Right atrium auricular region (tissue), 2 donors: Measurements from ENCODE around the gene RRAS2. TPM values are rescaled to one million over a fixed set of nuclear protein-coding genes. Genes with fewer than 3 reads are reported as not detected.

Source experiments
- DNase-seq: peaks from one replicate; pipeline ENCODE4 v3.0.0-alpha.2; 2019; ENCODE audit warnings: low spot score
- H3K27ac ChIP-seq, 2 donors: fragments of 200-600 bp; sonication (generic); 1 replicate in 1 of 2; 2 replicates in 1 of 2; pipeline ENCODE4 v1.5.1; 2016 to 2019
- H3K27me3 ChIP-seq, 2 donors: fragments of 200-600 bp; sonication (generic); one replicate each; pipeline versions ENCODE4 v1.5.1 to v1.6.0; 2017 to 2019
- H3K36me3 ChIP-seq: fragments of 200-600 bp; sonication (generic); one replicate; pipeline ENCODE4 v1.5.1; 2016
- H3K4me1 ChIP-seq, 2 donors: fragments of 200-600 bp; sonication (generic); one replicate each; pipeline versions ENCODE4 v1.5.1 to v1.6.0; 2017 to 2019
- H3K4me3 ChIP-seq, 2 donors: fragments of 200-600 bp; sonication (generic); 1 replicate in 1 of 2; 2 replicates in 1 of 2; pipeline ENCODE4 v1.5.1; 2017 to 2019; ENCODE audit warnings: mild to moderate bottlenecking in 1 of 2, moderate library complexity in 1 of 2
- H3K9me3 ChIP-seq, 2 donors: fragments of 200-600 bp; sonication (generic); one replicate each; pipeline ENCODE4 v1.5.1; 2019
- CTCF ChIP-seq, 2 donors: fragments of 200-600 bp; sonication (generic); IDR thresholded peaks; one replicate each; pipeline ENCODE4 v1.5.1; 2019; ENCODE audit warnings: antibody characterized with exemption in 2 of 2
- total RNA-seq, 2 donors: library from RNA; depleted of rRNA; stranded (reverse); fragments of >200 nt; gene quantifications; one replicate each; pipeline ENCODE4 v1.1.0, GENCODE V29; 2016

The RRAS2 gene
- total RNA-seq, 2 donors from 2014 or later, result 39.3 to 65.2 TPM

- Histone ChIP-seq H3K4me1 (no peaks in the 10 kb centered on the region), H3K4me3 (no peak overlapping the region), H3K27me3 (no peaks in the 10 kb centered on the region), H3K9me3 (no peaks in the 10 kb centered on the region), H3K36me3 (no peaks in the 10 kb centered on the region), H3K27ac (no peak overlapping the region)
- no peak for DNase-seq
- no peak for TF ChIP-seq CTCF (IDR thresholded peaks at IDR 0.05)
These were observed 31.9 kb downstream of the RRAS2 start for GRCh38 chr11:14327116-14327515.

GRCh38 chr11:14323118-14323676 is 35.8 kb downstream of the RRAS2 start:
- TF ChIP-seq CTCF (IDR thresholded peaks at IDR 0.05), result no peak
- H3K4me1 ChIP-seq, result no peaks in the 10 kb centered on the region
- no peaks in the 10 kb centered on the region for H3K9me3 ChIP-seq

GRCh38 chr11:14322510-14322909 is 36.5 kb downstream of the RRAS2 start:
- Histone ChIP-seq H3K27me3 (no peaks in the 10 kb centered on the region), H3K9me3 (no peaks in the 10 kb centered on the region), H3K36me3 (no peaks in the 10 kb centered on the region), H3K4me3 (no peak overlapping the region), H3K4me1 (no peaks in the 10 kb centered on the region), H3K27ac (no peak overlapping the region)
- TF ChIP-seq CTCF (IDR thresholded peaks at IDR 0.05), result no peak
- DNase-seq, result no peak

More at GRCh38 chr11:14323118-14323676, 35.8 kb downstream of the RRAS2 start:
- Histone ChIP-seq H3K4me3 (no peak overlapping the region), H3K27me3 (no peaks in the 10 kb centered on the region), H3K27ac (no peak overlapping the region), H3K36me3 (no peaks in the 10 kb centered on the region)
- no peak for DNase-seq

- no peaks in the 10 kb centered on the region for H3K36me3 ChIP-seq
- no peak overlapping the region for H3K4me3 ChIP-seq
- H3K9me3 ChIP-seq, result no peaks in the 10 kb centered on the region
- H3K27ac ChIP-seq, result no peak overlapping the region
- no peaks in the 10 kb centered on the region for H3K4me1 ChIP-seq
- DNase-seq, result no peak
- H3K27me3 ChIP-seq, result no peaks in the 10 kb centered on the region
- no peak for TF ChIP-seq CTCF (IDR thresholded peaks at IDR 0.05)
These were observed 39.0 kb downstream of the RRAS2 start for GRCh38 chr11:14320020-14320419.

- Histone ChIP-seq H3K4me3 (no peak overlapping the region), H3K36me3 (no peaks in the 10 kb centered on the region), H3K4me1 (peaks cover 0 to 5% of the 10 kb centered on the region in 2 donors), H3K27ac (no peak overlapping the region), H3K9me3 (no peaks in the 10 kb centered on the region), H3K27me3 (no peaks in the 10 kb centered on the region)
- DNase-seq, result no peak
- TF ChIP-seq CTCF (IDR thresholded peaks at IDR 0.05), result no peak
These were observed 40.4 kb downstream of the RRAS2 start for GRCh38 chr11:14318581-14318981.
